NCI-H1694 treated with DMSO at 0.1 percent for 48 hours (cell line): ENCODE measurements around the gene BTBD16.
A peak's percentile ranks its signal among the peaks of the same experiment; 100 is the strongest.

Experiments
- DNase-seq: peaks from one replicate; lab custom pipeline; 2025; lab: John Stamatoyannopoulos, UW

BTBD16 gene

GRCh38 chr10:122248356-122249302, 22.5 kb upstream of the BTBD16 start:
- no peak for DNase-seq

- DNase-seq, result no peak
These were observed 21.7 kb upstream of the BTBD16 start for GRCh38 chr10:122249303-122249850.

GRCh38 chr10:122249991-122250750, 20.9 kb upstream of the BTBD16 start:
- no peak for DNase-seq

- DNase-seq, result no peak
These were observed 19.4 kb upstream of the BTBD16 start for GRCh38 chr10:122251459-122252255.

DNA sequence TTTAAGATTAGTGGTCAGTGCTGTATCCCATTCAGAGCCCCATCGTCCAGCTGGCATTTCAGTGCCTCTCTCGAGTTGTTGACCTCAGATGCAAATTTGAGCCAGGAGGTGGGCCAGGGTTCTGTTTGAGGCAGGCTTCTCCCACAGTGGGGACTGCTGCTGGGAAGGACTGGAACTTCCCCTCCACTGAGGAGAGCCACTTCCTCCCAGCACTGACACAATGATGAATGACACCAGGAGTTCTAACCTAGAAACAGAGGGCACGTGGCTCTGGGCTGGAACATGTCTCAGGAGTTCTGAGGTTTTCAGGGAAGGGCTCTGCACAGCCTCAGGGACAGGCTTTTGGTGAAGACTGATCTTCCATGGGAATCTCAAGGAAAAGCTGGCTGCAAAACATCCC, 18.3 kb upstream of the BTBD16 start:
- no peak for DNase-seq

- DNase-seq, result no peak
These were observed 17.5 kb upstream of the BTBD16 start for GRCh38 chr10:122253605-122254004.

- DNase-seq, result no peak
These were observed 16.3 kb upstream of the BTBD16 start for GRCh38 chr10:122254831-122255230.

GRCh38 chr10:122255509-122256301, 15.4 kb upstream of the BTBD16 start:
- DNase-seq, result no peak

DNA sequence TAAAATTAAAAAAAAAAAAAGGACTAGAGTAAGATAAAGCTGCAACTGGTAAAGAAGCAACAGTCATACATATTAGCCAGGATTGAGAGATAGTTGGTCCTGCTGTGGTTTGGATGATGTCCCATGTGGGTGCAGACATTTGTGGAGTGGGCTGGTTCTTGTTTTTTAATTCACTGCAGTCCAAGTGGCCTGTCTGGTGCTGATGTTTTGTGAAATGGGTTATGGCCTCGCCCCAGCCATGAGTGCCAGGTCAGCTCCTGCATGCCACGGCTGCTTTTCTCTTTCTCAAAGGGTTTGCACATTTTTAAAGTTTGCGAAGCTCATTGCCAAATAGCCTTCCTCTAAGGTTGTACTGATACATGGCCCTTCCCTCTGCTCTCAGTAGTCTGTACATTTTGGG, 14.1 kb upstream of the BTBD16 start:
- DNase-seq, result no peak

DNA sequence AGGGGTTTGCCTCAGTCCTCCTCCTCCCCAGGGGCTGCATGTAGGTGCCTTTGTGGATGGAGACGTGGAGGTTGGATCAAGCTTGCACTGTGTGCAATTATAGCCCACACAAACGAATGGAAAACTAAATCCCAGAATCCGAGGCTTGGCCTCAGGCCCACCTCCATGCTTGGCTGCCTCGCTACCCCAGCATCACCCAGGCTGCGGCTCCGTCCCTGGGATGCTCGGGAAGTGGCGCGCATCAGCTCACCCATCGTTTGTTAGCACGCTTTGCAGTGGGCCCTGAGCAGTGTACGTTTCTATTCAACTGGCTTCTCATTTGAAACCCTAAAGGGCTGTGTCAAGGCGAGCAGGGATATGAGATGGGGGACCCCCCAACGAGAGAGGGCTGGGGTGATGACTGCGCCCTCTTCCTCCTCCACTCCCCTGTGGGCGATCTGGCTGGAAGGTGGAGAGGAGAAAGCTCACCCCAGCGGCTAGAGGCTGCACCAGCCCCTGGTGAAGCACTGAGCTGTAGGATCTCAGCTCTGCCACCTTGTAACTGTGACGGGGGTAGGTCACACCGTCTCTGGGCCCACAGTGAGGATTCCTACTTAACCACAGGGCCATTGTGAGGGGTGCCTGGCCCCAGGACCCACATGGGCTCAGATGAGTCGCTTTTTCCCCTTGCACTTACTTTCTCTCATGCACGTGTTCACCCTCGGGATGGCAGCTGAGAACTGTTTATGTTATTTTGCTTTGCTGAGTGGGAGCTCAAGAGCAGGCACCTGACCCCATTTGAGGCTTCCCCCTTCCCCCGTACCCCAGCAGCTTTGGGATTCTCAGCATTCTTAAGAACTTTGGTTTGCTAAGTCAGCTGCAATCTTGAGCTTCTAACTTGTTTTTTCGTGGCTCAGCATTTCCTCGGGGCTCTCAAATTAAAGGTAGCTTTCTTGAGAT, 12.7 kb upstream of the BTBD16 start:
- DNase-seq, result no peak

GRCh38 chr10:122259075-122259466, 12.0 kb upstream of the BTBD16 start:
- no peak for DNase-seq

DNA sequence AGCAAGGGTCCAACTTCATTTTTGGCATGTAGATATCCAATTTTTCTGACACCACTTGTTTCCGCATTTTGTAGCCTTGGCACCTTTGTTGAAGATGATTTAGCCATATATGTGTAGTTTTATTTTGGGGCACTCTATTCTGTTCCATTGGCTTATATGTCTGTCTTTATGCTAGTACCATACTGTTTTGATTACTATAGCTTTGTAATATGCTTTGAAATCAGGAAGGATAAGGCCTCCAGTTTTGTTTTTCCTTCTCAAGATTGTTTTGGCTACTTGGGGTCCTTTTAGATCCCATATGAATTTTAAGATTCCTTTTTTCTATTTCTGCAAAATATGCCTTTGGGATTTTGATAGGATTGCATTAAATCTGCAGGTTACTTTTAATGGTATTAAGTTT, 9.5 kb upstream of the BTBD16 start:
- no peak for DNase-seq

GRCh38 chr10:122263971-122264370, 7.1 kb upstream of the BTBD16 start:
- no peak for DNase-seq

DNA sequence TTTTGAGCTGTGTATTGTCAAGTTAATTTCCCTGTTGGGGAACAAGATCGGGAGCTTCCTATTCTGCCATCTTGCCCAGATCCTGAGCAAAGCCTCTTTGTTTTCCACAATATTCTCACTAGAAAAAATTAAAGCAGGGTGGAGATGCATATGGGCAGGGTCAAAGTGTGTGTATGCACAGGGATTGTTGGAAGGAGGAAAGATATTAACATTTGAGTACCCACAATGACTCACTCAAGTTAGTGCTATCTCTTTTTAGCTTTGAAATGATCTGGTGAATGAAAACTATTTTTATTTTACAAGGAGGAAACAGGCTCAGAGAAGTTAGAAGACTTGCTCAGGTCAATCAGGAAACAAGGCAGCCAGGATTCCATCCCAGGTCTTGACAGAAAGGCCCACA, 6.7 kb upstream of the BTBD16 start:
- no peak for DNase-seq

- no peak for DNase-seq
These were observed 6.2 kb upstream of the BTBD16 start for GRCh38 chr10:122264931-122265330.

DNA sequence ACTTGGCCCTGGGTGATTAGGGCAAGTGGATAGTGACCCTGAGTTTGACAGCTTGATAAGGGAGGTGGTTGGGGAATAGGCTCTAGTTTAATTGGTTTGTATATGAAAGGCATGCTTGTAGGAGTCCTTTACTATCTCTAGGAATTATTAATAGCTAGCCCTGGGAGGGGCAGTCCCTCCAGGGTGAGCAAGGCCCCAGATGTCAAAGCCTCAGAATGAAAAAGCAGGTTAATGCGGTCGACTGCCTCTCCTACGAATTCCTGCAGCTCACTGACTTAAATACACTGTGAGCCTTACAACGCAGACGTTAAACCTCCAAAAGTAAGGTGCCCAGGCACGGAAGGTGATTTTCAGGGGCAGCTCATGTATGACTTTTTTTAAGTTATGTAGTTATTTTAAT, 5.2 kb upstream of the BTBD16 start:
- no peak for DNase-seq

GRCh38 chr10:122267849-122268737, 3.0 kb upstream of the BTBD16 start:
- peak; percentile 3 for DNase-seq

DNA sequence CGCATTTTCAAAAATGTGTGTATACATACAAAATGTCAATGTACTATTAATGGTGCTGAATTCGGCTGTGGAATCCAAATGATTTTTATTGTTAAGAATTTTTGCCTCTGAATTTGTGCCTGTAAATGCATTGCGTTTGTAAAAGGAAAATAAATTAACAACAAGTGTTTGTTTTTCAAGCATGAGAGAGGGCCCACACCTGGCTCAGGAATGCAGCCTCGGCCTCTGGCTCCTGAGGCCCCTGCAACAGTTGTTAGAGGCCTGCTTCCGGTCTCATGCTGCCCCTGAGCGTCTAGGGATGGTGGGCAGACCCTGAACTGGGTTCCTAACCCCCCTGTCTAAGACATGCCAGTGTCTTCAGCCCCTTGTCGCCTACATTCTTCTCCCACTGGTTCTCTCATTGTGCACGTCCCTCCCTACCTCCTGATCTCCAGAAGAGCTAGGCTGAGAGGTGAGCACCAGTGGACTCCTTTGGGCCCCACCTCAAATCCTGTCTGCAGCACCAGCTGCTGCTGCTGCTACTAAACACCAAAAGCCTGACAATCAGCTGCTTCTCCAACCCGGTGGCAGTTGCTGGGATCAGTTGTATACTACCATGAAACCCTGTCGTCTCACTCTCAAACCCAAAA, 1.9 kb upstream of the BTBD16 start:
- DNase-seq, result no peak
